Hair follicular keratinocyte (primary cell): ENCODE data around the gene CASP8AP2. TPM values are rescaled to one million over a fixed set of nuclear protein-coding genes. Genes with fewer than 3 reads are reported as not detected.

Experiments
- total RNA-seq: library from RNA; depleted of rRNA; stranded (reverse); fragments of >200 nt; gene quantifications from 2 replicates; pipeline ENCODE4 v1.2.3, GENCODE V29; 2015

CASP8AP2 gene
- 3.7 and 5.1 TPM in 2 replicates for total RNA-seq

DNA sequence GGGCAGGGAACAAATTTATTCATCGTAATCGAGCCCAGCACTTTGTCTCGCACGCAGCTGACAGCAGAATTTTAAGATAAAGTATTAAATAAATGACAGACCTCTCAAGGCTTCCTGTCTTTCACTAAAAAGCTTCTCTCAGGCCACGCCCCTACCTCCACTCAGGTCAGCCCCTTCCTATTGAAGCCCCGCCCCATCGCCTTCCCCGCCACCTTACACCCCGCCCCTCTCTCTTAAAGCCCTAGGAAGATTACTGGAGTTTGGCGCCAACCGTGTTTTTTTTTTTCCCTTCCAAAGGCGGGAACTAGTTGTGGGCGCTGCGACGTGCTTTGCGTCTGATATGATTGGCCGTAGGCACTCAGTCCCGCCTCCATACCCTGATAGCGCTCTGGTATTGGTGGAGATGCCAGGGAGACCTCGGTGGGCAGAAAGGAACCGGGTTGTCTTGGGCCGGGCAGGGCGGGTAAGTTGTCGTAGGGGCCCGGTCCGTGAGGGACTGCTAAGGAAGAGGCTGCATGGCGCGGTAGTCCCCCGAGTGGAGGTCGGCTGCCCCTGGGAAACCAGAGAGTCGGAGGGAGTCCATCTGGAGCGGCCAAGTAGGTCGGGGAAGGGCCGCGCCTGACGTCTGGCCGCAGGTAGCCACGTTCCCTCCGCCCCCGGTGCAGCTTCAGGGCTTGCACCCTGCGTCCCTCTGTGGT, at the start of gene CASP8AP2:
TSS of gene CASP8AP2 (plus strand) at position 409 of the 698 bp plus-strand sequence.

DNA sequence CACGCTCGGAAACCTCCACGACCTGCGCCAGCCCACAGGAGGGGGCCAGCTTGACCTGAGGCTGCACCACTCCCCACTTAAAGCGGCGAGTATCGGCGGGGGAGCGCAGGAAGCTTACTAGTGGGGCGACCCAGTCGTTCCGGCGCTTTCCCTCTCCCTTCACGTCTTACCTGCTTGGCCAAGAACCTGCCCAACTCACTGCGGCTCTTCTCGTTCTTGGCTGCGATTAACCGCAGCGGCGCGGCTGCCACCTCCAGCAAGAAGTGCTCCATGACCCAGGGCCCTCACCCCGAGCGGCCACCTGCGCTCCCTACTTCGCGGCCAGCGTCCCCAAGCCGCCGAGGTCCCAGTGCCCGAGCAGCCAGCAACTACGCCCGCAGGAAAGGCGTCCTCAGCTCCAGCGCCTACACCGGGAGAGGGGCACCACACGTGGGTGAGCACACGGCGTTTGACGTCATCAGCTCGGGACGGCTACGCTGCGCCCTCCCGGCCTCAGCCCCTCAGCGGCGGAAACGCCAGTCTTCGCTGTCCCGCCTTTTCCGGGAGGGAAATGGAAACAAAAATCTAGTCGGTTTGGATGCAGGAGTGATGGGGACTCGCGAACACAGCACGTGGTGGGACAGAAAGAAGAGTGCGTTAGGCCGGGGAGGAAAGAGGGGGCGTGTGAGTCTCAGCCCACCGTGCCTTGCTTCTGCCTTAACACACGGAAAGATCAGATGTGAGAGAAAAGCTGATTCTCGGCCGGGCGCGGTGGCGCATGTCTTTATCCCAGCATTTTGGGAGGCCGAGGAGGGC, 10.1 kb upstream of the CASP8AP2 start, which contains the start of gene MDN1:
TSS of gene MDN1 (minus strand) at position 459 of the 795 bp plus-strand sequence. CDS start at position 272, 187 bp downstream.

GRCh38 chr6:89894169-89894568, 64.5 kb downstream of the CASP8AP2 start, which contains the start of gene GJA10:
Gene GJA10 (plus strand): TSS chr6:89894469. CDS start chr6:89894469, 0 bp downstream.

Other genes with a start within 250 kb of the CASP8AP2 start
- gene LYRM2, start 191.1 kb upstream of the CASP8AP2 start, total RNA-seq = 19.1 and 19.7 TPM in 2 replicates
- 12.7 and 12.9 TPM in 2 replicates for gene MDN1, start 10.1 kb upstream of the CASP8AP2 start, total RNA-seq
- gene GJA10, start 64.6 kb downstream of the CASP8AP2 start, total RNA-seq = not detected in 2 replicates